Parathyroid adenoma (tissue), 2 donors: ENCODE results near the gene TNFSF13B.

ENCODE experiments used
- H2AFZ ChIP-seq: fragments of 300-600 bp; sonication (generic); one replicate; pipeline ENCODE4 v1.7.0; 2017; ENCODE audit warnings: antibody characterized with exemption, mild to moderate bottlenecking
- H3K27ac ChIP-seq: fragments of 300-600 bp; sonication (generic); one replicate; pipeline ENCODE4 v1.7.0; 2017
- H3K27me3 ChIP-seq: fragments of 300-600 bp; sonication (generic); one replicate; pipeline ENCODE4 v1.7.0; 2017; ENCODE audit warnings: low read length; ENCODE audit not compliant: control insufficient read depth, insufficient read depth
- H3K36me3 ChIP-seq: fragments of 300-600 bp; sonication (generic); one replicate; pipeline ENCODE4 v1.7.0; 2017; ENCODE audit warnings: low read length; ENCODE audit not compliant: control insufficient read depth, insufficient read depth
- H3K4me1 ChIP-seq: fragments of 300-600 bp; sonication (generic); one replicate; pipeline ENCODE4 v1.7.0; 2017; ENCODE audit warnings: control low read depth
- H3K4me2 ChIP-seq: fragments of 300-600 bp; sonication (generic); one replicate; pipeline ENCODE4 v1.7.0; 2017; ENCODE audit warnings: low read length
- H3K4me3 ChIP-seq: fragments of 300-600 bp; sonication (generic); one replicate; pipeline ENCODE4 v1.7.0; 2017; ENCODE audit warnings: low read depth, low read length
- H3K79me2 ChIP-seq: fragments of 300-600 bp; sonication (generic); one replicate; pipeline ENCODE4 v1.7.0; 2017; ENCODE audit warnings: control low read depth
- H3K9ac ChIP-seq: fragments of 300-600 bp; sonication (generic); one replicate; pipeline ENCODE4 v1.7.0; 2017; ENCODE audit warnings: mild to moderate bottlenecking
- H3K9me3 ChIP-seq: fragments of 300-600 bp; sonication (generic); one replicate; pipeline ENCODE4 v1.7.0; 2017; ENCODE audit warnings: low read length; ENCODE audit not compliant: control insufficient read depth
- TF ChIP-seq, protein P1 (sequence below): fragments of 300-600 bp; sonication (generic); IDR thresholded peaks from one replicate; pipeline ENCODE4 v1.7.0; 2017; ENCODE audit warnings: antibody characterized with exemption, mild to moderate bottlenecking
- donor health status: primary hyperparathyroidism.

The TNFSF13B gene

DNA sequence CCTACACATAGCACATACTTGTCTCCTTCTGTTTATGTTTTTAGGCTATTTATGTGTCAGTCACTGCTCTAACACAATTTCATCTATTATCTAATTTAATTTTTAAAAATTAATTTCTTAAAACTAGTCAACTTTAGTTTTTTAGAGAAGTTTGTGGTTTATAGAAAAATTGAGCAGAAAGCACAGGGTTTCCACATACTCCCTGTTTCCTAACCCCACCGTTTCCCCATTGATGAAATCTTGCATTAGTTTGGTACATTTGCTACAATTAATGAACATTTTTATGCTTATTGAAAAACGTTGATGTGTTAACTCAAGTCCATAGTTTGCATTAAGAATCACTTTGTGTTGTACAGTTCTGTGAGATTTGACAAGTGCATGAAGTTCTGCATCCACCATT is 53.5 kb downstream of the TNFSF13B start:
- Histone ChIP-seq H2AFZ (no peak overlapping the region), H3K9ac (no peak overlapping the region), H3K79me2 (no peaks in the 10 kb centered on the region), H3K4me2 (no peak overlapping the region), H3K27me3 (no peaks in the 10 kb centered on the region), H3K36me3 (no peaks in the 10 kb centered on the region), H3K27ac (no peak overlapping the region), H3K9me3 (no peaks in the 10 kb centered on the region), H3K4me1 (no peaks in the 10 kb centered on the region), H3K4me3 (no peak overlapping the region)
- TF ChIP-seq, protein P1, sequence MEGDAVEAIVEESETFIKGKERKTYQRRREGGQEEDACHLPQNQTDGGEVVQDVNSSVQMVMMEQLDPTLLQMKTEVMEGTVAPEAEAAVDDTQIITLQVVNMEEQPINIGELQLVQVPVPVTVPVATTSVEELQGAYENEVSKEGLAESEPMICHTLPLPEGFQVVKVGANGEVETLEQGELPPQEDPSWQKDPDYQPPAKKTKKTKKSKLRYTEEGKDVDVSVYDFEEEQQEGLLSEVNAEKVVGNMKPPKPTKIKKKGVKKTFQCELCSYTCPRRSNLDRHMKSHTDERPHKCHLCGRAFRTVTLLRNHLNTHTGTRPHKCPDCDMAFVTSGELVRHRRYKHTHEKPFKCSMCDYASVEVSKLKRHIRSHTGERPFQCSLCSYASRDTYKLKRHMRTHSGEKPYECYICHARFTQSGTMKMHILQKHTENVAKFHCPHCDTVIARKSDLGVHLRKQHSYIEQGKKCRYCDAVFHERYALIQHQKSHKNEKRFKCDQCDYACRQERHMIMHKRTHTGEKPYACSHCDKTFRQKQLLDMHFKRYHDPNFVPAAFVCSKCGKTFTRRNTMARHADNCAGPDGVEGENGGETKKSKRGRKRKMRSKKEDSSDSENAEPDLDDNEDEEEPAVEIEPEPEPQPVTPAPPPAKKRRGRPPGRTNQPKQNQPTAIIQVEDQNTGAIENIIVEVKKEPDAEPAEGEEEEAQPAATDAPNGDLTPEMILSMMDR = no peak

- H3K4me2 ChIP-seq = no peak overlapping the region
- H3K27me3 ChIP-seq = no peaks in the 10 kb centered on the region
- H2AFZ ChIP-seq = no peak overlapping the region
- H3K9me3 ChIP-seq = no peaks in the 10 kb centered on the region
- H3K4me1 ChIP-seq = no peaks in the 10 kb centered on the region
- no peaks in the 10 kb centered on the region for H3K79me2 ChIP-seq
- H3K9ac ChIP-seq = no peak overlapping the region
- no peaks in the 10 kb centered on the region for H3K36me3 ChIP-seq
- no peak overlapping the region for H3K4me3 ChIP-seq
- no peak overlapping the region for H3K27ac ChIP-seq
- TF ChIP-seq, protein P1 = no peak
Observed at GRCh38 chr13:108325863-108326262, 56.3 kb downstream of the TNFSF13B start.

- no peaks in the 10 kb centered on the region for H3K9me3 ChIP-seq
Observed at GRCh38 chr13:108326309-108326708, 56.8 kb downstream of the TNFSF13B start.

DNA sequence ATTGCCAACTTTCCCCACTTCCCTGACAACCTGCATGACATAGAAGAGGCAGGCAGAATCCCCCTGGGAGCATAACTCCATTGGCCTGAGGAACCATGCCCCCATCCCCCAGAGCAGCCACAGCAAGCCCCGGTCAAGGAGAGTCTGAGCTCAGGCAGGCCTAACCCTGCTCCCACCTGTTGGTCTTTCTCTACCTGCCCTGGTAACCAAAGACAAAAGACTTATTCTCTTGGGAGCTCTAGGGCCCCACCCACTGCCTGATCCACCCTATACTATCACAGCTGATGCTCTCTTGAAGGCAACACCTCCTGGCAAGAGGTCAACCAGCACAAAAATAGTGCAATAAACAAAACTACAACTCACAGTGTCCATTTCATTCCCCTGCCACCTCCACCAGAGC is 59.3 kb downstream of the TNFSF13B start:
- no peak overlapping the region for H3K4me2 ChIP-seq
- H3K9ac ChIP-seq = no peak overlapping the region
- H3K4me3 ChIP-seq = no peak overlapping the region
- H3K9me3 ChIP-seq = no peaks in the 10 kb centered on the region
- no peak overlapping the region for H3K27ac ChIP-seq
- H3K79me2 ChIP-seq = no peaks in the 10 kb centered on the region
- no peaks in the 10 kb centered on the region for H3K4me1 ChIP-seq
- no peaks in the 10 kb centered on the region for H3K27me3 ChIP-seq
- TF ChIP-seq, protein P1 = no peak
- H3K36me3 ChIP-seq = no peaks in the 10 kb centered on the region
- no peak overlapping the region for H2AFZ ChIP-seq

More at GRCh38 chr13:108326309-108326708, 56.8 kb downstream of the TNFSF13B start:
- Histone ChIP-seq H3K27me3 (no peaks in the 10 kb centered on the region), H3K4me3 (no peak overlapping the region), H3K79me2 (no peaks in the 10 kb centered on the region), H3K27ac (no peak overlapping the region), H3K4me1 (no peaks in the 10 kb centered on the region), H3K4me2 (no peak overlapping the region), H3K9ac (no peak overlapping the region), H3K36me3 (no peaks in the 10 kb centered on the region), H2AFZ (no peak overlapping the region)
- TF ChIP-seq, protein P1 = no peak

- no peaks in the 10 kb centered on the region for H3K36me3 ChIP-seq
- no peaks in the 10 kb centered on the region for H3K27me3 ChIP-seq
- TF ChIP-seq, protein P1 = no peak
Observed at GRCh38 chr13:108332791-108333190, 63.3 kb downstream of the TNFSF13B start.

More at GRCh38 chr13:108332791-108333190, 63.3 kb downstream of the TNFSF13B start:
- H3K27ac ChIP-seq = no peak overlapping the region
- no peak overlapping the region for H3K9ac ChIP-seq
- H3K79me2 ChIP-seq = no peaks in the 10 kb centered on the region
- no peak overlapping the region for H3K4me3 ChIP-seq
- H2AFZ ChIP-seq = no peak overlapping the region
- no peaks in the 10 kb centered on the region for H3K4me1 ChIP-seq
- H3K4me2 ChIP-seq = no peak overlapping the region
- H3K9me3 ChIP-seq = no peaks in the 10 kb centered on the region
